SK-N-MC (cell line): ENCODE data around the gene SAA1.

ENCODE experiments used
- EZH2 ChIP-seq: fragments of 200-600 bp; sonication (generic); IDR thresholded peaks from one replicate; pipeline ENCODE4 v1.6.1; 2017; ENCODE audit warnings: antibody characterized with exemption
- POLR2AphosphoS5 ChIP-seq: IDR thresholded peaks from 2 replicates; pipeline ENCODE4 v1.6.1; 2012; ENCODE audit warnings: mild to moderate bottlenecking, low read depth, low read length, borderline replicate concordance

DNA sequence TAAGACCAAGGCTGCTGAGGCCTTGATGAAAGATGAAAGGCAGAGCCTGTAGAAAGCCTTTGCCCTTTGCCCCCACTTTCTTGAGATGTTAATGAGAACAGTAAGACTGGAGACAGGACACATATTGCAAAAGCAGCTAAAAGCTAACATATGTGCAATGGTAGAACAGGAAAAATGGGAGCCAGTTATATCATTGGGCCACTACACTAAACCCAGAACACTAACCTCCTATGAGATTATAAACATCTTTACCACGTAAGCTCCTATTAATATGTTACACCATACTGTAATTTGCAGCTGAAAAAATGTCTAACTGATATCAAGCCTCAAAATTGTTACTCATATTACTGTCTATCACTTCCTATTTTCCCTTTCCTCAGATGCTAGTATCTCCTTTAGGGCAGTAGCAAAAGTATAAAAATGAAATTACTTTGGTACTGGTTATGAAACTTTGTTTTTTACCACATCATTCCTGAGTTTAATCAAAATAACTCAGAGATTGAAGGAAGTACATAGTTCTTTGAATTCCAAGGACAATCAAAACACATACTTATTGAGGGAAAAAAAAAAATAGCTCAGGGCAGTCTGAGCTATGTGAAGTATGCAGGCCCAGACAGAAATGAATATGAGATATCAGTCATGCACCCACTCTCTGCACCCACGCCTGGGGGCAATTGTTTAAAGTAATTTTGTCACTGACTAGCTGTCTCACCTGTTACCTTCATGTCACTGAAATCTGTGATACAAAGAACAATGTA lies 46.8 kb downstream of the SAA1 start:
- TF ChIP-seq POLR2AphosphoS5 = no peak
- TF ChIP-seq EZH2 = no peak
